GM12891 (cell line): Measurements from ENCODE around the gene RUNX1.

Experiments
- POLR2AphosphoS5 ChIP-seq: IDR thresholded peaks from 2 replicates; pipeline ENCODE4 v1.6.1; 2011; ENCODE audit warnings: low read depth, low read length, control low read depth
- SPI1 ChIP-seq: IDR thresholded peaks from 2 replicates; pipeline ENCODE4 v1.6.1; 2011; ENCODE audit warnings: low read depth, low read length, control low read depth
- TAF1 ChIP-seq: IDR thresholded peaks from 2 replicates; pipeline ENCODE4 v1.6.1; 2011; ENCODE audit warnings: low read depth, low read length, control low read depth

- no peak for TF ChIP-seq POLR2AphosphoS5
- TF ChIP-seq TAF1: no peak
- TF ChIP-seq SPI1: no peak
These were observed 214.1 kb downstream of the RUNX1 start for GRCh38 chr21:34834852-34835501.
